HG03025 (cell line): Measurements from ENCODE around the gene AGO4.

Experiments
- ATAC-seq: cut with Tn5 transposase; IDR thresholded peaks from one replicate; pipeline ENCODE4 v1.9.1; 2021; ENCODE audit warnings: mild to moderate bottlenecking, moderate library complexity; ENCODE audit not compliant: unreplicated experiment, low FRiP score

The AGO4 gene

GRCh38 chr1:35893051-35893879 lies 85.4 kb downstream of the AGO4 start:
- ATAC-seq = no peak

- ATAC-seq = no peak
Observed at GRCh38 chr1:35894183-35894582, 86.4 kb downstream of the AGO4 start.

DNA sequence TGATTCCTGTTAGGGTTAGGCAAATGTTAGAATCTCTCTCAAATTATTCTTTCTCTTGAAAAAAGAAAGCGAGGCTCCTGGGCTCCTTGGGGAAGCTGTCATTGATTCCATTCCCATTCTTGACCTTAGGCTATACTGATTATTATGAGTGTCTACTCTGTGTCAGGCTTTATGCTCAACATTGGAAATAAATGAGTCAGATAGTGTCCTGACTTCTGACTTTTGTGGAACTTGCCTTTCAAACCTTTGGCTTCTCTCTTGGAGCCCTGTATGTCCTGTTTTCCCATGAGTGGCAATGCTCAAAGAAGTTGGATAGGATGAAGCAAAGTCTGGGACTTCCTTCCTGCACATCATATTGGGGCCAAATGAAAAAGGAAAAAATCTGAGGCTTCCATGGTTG lies 86.8 kb downstream of the AGO4 start:
- ATAC-seq = no peak

DNA sequence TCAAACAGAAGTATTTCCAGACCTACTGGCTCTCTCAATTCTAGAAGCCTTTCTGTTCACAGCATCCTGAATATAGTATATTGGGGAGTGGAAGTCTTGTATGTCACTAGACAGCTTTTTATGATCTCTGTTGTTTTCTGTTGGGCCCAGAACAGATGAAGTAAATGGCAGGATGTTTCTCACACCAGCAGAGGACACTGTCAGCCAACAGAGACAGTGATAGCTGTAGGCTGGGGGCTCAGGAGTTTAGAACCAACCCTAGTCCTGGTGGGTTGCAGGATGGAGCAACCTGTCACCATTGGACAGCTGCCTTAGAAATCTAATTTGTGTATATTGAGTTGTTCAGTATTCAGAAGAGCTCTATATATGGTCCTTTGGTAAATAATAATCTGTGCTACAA lies 92.1 kb downstream of the AGO4 start:
- ATAC-seq = no peak

DNA sequence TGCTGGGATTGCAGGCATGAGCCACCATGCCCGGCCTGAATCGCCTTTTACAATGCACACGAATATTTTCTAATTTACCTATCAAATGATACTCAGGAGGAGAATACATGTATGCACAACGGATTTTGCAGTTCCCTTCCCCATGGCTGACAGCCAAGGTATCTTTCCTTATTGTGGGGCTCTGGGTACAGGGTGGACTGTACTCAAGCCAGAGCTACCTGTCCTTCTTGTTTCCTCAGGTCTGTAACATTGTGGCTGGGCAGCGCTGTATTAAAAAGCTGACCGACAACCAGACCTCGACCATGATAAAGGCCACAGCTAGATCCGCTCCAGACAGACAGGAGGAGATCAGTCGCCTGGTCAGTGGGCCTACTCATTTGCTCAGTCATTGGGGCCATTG lies 93.4 kb downstream of the AGO4 start:
- ATAC-seq = no peak

DNA sequence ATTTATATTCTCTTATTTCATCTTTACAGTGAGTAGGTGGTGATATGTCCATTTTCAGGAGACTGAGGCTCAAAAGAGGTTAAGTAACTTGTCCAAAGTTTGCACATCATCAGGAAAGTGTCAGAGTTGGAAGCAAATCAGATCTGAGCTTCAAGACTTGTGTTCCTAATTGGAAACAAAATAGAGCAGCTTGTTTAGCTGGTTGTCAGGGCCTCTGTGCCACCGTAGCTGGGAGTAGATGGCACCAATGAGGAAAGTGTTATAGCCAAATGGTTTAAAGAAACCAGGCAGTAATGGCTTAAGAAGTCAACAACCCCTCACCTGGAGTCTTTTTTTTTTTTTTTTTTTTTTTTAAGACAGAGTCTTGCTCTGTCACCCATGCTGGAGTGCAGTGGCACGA lies 94.9 kb downstream of the AGO4 start:
- ATAC-seq = no peak
